Lung microvascular endothelial cell (primary cell): Measurements from ENCODE around the gene MAVS. TPM values are rescaled to one million over a fixed set of nuclear protein-coding genes. Genes with fewer than 3 reads are reported as not detected.
"Not testable (repeated sequence)": the region's sequence is repeated elsewhere in the genome, so short reads cannot be mapped to it uniquely, and the experiment has no call there.

Experiments
- DNase-seq, 2 donors: peaks; one replicate each; pipeline versions ENCODE4 v3.0.0 to v3.0.0-alpha.2; 2010; ENCODE audit warnings: low read depth in 2 of 2
- total RNA-seq: library from RNA; depleted of rRNA; stranded (reverse); fragments of >200 nt; gene quantifications from 2 replicates; pipeline ENCODE4 v1.2.1, GENCODE V29; 2014

The MAVS gene
- total RNA-seq, 1 donor from 2014 or later = 15.9 TPM

GRCh38 chr20:3906744-3907721, 60.4 kb downstream of the MAVS start:
- not testable (repeated sequence) for DNase-seq

- no peak for DNase-seq
Measured at GRCh38 chr20:3908667-3909066, 62.0 kb downstream of the MAVS start.

GRCh38 chr20:3909952-3910366, 63.3 kb downstream of the MAVS start:
- no peak for DNase-seq

- DNase-seq = no peak
Measured at GRCh38 chr20:3910853-3911252, 64.2 kb downstream of the MAVS start.

GRCh38 chr20:3911956-3912355, 65.3 kb downstream of the MAVS start:
- no peak for DNase-seq

GRCh38 chr20:3914446-3914845, 67.8 kb downstream of the MAVS start:
- DNase-seq = no peak

- no peak for DNase-seq
Measured at GRCh38 chr20:3915691-3916090, 69.1 kb downstream of the MAVS start.

GRCh38 chr20:3916364-3916763, 69.7 kb downstream of the MAVS start:
- no peak for DNase-seq

- no peak for DNase-seq
Measured at GRCh38 chr20:3919352-3919751, 72.7 kb downstream of the MAVS start.

- DNase-seq = no peak
Measured at GRCh38 chr20:3922223-3922982, 75.8 kb downstream of the MAVS start.

GRCh38 chr20:3922983-3923339, 76.3 kb downstream of the MAVS start:
- no peak for DNase-seq

GRCh38 chr20:3923818-3924217, 77.2 kb downstream of the MAVS start:
- no peak for DNase-seq

GRCh38 chr20:3924304-3925112, 77.9 kb downstream of the MAVS start:
- DNase-seq = no peak

- no peak for DNase-seq
Measured at GRCh38 chr20:3925113-3925695, 78.6 kb downstream of the MAVS start.

Other genes with a start within 250 kb of the MAVS start
- gene GFRA4, start 183.4 kb upstream of the MAVS start, total RNA-seq = not detected in 2 replicates
- under 0.01 TPM in 1 of 2 replicates, not detected in the other for gene ADAM33, start 164.8 kb upstream of the MAVS start, total RNA-seq
- not detected in 2 replicates for gene SIGLEC1, start 134.2 kb upstream of the MAVS start, total RNA-seq
- gene HSPA12B, start 114.1 kb upstream of the MAVS start, total RNA-seq = 8.7 and 9.9 TPM in 2 replicates
- gene ADISSP, start 79.1 kb upstream of the MAVS start, total RNA-seq = 10.3 and 19.2 TPM in 2 replicates
- gene SPEF1, start 65.4 kb upstream of the MAVS start, total RNA-seq = under 0.01 TPM in 1 of 2 replicates, not detected in the other
- gene CENPB, start 60.1 kb upstream of the MAVS start, total RNA-seq = 51.2 and 76.8 TPM in 2 replicates
- gene CDC25B, start 50.5 kb upstream of the MAVS start, total RNA-seq = 18.3 and 21.4 TPM in 2 replicates
- 10.7 and 15.7 TPM in 2 replicates for gene AP5S1, start 26.3 kb upstream of the MAVS start, total RNA-seq
- 27.9 and 31.0 TPM in 2 replicates for gene PANK2, start 42.6 kb downstream of the MAVS start, total RNA-seq
- gene RNF24, start 168.7 kb downstream of the MAVS start, total RNA-seq = 2.4 and 3.6 TPM in 2 replicates